ENCODE data around the gene TICRR. TPM values are rescaled to one million over a fixed set of nuclear protein-coding genes. Genes with fewer than 3 reads are reported as not detected.

TICRR gene
- total RNA-seq, 6 experiments from 2014 or later = 3.0 to 6.0 (median 5.0) TPM

DNA sequence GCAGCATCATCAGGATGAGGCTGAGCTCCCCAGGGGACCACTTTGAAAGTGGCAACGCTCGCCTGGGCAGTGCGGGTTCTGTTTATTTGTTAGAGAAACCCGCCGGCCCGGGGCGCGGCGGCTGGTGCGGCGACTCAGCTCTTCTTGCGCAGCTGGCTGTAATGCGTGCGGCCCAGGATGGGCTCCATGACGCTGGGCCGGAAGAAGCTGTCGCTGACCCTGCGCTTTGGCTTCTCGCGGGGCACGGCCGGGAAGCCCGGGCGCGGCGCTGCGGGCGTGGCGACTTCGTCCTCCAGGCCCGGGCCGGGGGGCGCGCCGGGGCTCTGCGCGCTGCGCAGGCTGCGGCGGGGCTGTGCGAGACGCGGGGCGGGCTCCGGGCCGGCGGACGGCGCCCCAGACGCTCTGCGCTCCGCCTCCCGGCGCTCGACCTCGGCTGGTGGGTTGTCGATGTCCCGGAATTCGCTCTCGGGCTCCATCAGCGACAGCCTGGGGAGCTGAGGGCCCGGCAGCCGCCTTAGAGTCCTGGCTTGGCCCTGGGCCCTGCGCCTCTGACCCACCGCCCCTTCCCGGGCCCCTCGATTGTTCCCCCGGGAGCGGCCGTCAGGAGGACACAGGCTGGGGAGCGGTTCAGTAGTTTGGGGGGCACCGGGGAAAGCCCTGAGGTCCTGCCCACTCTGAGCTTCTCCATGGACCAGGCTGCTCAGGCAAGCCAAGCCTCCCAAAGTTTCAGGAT lies 90.3 kb downstream of the TICRR start:
- H3K4me1 Mint-ChIP-seq (ENCODE audit: low read depth) = peaks cover 36% of the 10 kb centered on the region
- TF ChIP-seq, protein P1, sequence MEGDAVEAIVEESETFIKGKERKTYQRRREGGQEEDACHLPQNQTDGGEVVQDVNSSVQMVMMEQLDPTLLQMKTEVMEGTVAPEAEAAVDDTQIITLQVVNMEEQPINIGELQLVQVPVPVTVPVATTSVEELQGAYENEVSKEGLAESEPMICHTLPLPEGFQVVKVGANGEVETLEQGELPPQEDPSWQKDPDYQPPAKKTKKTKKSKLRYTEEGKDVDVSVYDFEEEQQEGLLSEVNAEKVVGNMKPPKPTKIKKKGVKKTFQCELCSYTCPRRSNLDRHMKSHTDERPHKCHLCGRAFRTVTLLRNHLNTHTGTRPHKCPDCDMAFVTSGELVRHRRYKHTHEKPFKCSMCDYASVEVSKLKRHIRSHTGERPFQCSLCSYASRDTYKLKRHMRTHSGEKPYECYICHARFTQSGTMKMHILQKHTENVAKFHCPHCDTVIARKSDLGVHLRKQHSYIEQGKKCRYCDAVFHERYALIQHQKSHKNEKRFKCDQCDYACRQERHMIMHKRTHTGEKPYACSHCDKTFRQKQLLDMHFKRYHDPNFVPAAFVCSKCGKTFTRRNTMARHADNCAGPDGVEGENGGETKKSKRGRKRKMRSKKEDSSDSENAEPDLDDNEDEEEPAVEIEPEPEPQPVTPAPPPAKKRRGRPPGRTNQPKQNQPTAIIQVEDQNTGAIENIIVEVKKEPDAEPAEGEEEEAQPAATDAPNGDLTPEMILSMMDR (IDR thresholded peaks at IDR 0.05) = no peak
- peak; percentile 18 for DNase-seq
- peaks cover 7% of the 10 kb centered on the region for H3K36me3 Mint-ChIP-seq (ENCODE audit: low read depth)
- H3K27ac Mint-ChIP-seq = peak overlapping the region; percentile 78
- H3K27me3 Mint-ChIP-seq (ENCODE audit: insufficient read depth) = no peaks in the 10 kb centered on the region; the same call in none of the 2 replicates
- H3K4me3 Mint-ChIP-seq = peak overlapping the region; percentile 34; the same call in 1 of the 2 replicates
- H3K9me3 Mint-ChIP-seq = no peaks in the 10 kb centered on the region

DNA sequence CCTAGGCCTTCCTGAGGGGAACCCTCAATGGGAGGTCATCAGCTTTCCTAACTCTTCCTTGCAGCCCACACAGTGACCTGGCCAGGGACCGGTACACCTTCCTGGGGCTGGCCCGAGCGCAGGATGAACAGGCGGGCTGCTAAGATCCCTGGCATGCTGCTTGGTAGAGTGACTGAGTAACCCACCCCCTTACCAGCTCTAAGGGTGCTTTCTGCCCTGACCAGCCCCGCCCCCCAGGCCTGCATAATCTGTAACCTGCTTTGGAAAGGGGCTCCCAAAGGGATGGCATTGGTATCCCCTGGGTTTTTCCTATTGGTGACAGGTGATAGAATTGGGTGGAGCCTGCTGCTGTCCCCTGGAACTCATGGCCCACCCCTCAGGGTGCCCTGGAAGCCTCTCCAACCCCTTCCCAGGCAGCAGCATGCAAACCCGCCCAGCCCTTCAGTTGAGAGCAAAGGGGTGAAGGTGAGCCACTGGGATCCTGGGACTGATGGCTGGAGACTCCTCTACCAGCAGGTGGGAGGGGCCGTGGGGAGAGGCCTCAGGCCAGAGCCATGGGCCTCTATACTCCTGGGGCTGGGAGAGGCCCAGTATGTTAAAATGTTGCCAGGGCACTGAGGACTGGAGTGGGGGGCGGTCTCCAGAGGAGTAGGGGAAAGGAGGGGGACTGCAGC lies 91.1 kb downstream of the TICRR start:
- H3K4me1 Mint-ChIP-seq (ENCODE audit: low read depth) = peaks cover 29% of the 10 kb centered on the region
- H3K27ac Mint-ChIP-seq = 0 out of 2 replicates have a peak overlapping the region, but pooled peaks have one; percentile 18
- no peak overlapping the region for H3K4me3 Mint-ChIP-seq
- H3K36me3 Mint-ChIP-seq (ENCODE audit: low read depth) = 0 out of 2 replicates have a peak, but pooled peaks cover under 1% of the 10 kb centered on the region
- no peak for DNase-seq
- H3K9me3 Mint-ChIP-seq = no peaks in the 10 kb centered on the region
- TF ChIP-seq, protein P1 (IDR thresholded peaks at IDR 0.05) = no peak
- peaks cover 2% of the 10 kb centered on the region for H3K27me3 Mint-ChIP-seq (ENCODE audit: insufficient read depth)

DNA sequence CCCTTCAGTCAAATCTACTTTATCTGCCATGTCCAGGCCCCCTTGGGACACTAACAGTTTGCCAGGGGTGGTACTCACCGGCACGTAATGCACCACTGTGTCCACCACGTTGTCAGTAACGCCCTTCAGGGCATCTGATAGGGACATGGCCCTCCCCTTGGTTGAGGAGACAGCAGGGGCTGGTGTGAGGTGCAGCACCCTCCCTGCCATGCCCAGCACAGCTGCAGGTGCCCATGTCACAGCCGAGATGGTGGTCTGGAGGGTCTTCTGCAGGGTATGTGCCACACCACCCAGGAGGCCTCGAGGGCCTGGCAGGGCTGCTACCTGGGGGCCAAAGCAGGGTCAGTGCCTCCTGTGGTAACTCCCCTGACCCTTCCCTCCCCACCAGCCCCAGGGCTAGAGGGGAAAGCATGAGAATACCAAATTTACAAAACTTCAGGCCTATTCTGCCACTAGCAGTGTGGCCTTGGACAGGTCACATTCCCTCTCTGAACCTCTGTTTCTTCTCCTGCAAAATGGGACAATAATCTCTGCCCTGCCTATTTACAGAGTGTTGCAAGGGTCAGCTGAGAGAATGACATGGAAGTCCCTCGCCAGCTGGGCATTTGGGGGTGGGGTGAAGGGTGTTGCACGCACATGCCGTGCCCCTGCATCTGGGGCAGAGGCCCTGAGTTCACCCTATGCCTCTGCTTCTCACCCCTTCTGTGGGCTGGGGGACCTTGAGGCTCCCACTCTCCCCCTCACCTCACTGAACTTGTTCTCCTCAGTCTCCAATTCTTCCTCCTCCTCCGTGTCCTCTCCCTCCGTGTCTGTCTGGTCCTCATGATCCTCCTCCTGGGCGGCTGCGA lies 91.8 kb downstream of the TICRR start:
- peaks cover 2% of the 10 kb centered on the region for H3K27me3 Mint-ChIP-seq (ENCODE audit: insufficient read depth)
- H3K4me3 Mint-ChIP-seq = no peak overlapping the region
- TF ChIP-seq, protein P1 (IDR thresholded peaks at IDR 0.05) = no peak
- H3K9me3 Mint-ChIP-seq = no peaks in the 10 kb centered on the region
- peaks cover 30% of the 10 kb centered on the region for H3K4me1 Mint-ChIP-seq (ENCODE audit: low read depth)
- H3K27ac Mint-ChIP-seq = no peak overlapping the region
- no peak for DNase-seq
- H3K36me3 Mint-ChIP-seq (ENCODE audit: low read depth) = no peaks in the 10 kb centered on the region

DNA sequence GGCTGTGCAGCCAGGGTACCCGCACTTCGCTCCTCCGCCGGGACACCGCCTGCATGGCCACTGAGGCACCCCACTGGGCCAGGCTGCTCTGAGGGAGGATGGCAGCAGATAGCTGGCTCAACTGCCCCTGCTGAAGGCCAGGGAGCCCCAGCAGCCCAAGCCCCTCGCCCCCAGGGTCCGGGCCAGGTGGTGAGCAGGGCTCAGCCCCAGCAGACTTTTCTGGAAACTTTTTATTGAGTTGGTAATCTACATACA lies 92.4 kb downstream of the TICRR start:
- TF ChIP-seq, protein P1 (IDR thresholded peaks at IDR 0.05) = no peak
- Mint-ChIP-seq H3K27ac (no peak overlapping the region), H3K36me3 (ENCODE audit: low read depth) (no peaks in the 10 kb centered on the region)

DNA sequence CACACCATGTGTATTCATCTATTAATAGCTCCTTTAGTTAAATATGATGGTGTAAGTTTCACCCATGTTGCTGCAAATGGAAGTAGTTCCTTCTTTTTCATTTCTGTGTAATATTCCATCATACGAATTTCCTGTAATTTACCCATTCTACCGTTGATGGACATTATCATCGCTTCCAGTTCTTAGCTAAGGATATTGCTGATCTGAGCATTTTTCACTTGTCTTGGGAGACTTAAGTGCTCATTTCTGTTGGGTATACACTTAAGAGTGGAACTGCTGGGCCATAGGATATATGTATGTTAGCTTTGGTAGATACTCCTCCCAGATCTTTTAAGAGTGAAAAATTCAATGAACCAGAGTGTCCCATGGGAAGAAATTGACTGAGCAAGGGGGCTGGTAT lies 92.9 kb downstream of the TICRR start:
- TF ChIP-seq, protein P1 (IDR thresholded peaks at IDR 0.05) = no peak
- Mint-ChIP-seq H3K4me1 (ENCODE audit: low read depth) (peaks cover 29% of the 10 kb centered on the region), H3K36me3 (ENCODE audit: low read depth) (no peaks in the 10 kb centered on the region), H3K27me3 (ENCODE audit: insufficient read depth) (peaks cover 2% of the 10 kb centered on the region), H3K9me3 (no peaks in the 10 kb centered on the region), H3K4me3 (no peak overlapping the region), H3K27ac (no peak overlapping the region)
- DNase-seq = no peak

More for the DNA sequence above, 92.4 kb downstream of the TICRR start:
- H3K4me1 Mint-ChIP-seq (ENCODE audit: low read depth) = peaks cover 30% of the 10 kb centered on the region
- peaks cover 2% of the 10 kb centered on the region for H3K27me3 Mint-ChIP-seq (ENCODE audit: insufficient read depth)
- DNase-seq = no peak
- H3K4me3 Mint-ChIP-seq = no peak overlapping the region
- no peaks in the 10 kb centered on the region for H3K9me3 Mint-ChIP-seq
